H1 (cell line): ENCODE measurements around the gene CSNK1G3. TPM values are rescaled to one million over a fixed set of nuclear protein-coding genes. Genes with fewer than 3 reads are reported as not detected.

Source experiments
- ATF3 ChIP-seq: IDR thresholded peaks from 2 replicates; pipeline ENCODE4 v1.6.1; 2011; ENCODE audit warnings: low read depth, mild to moderate bottlenecking, low read length; ENCODE audit not compliant: insufficient read depth
- CHD1 ChIP-seq: IDR thresholded peaks from 2 replicates; pipeline ENCODE4 v1.6.1; 2012; ENCODE audit warnings: low read depth, low read length, improper control_type of control experiment
- CHD7 ChIP-seq: fragments of 300-600 bp; sonication (generic); IDR thresholded peaks from 2 replicates; pipeline ENCODE4 v1.7.1; 2012; ENCODE audit warnings: low read length, moderate library complexity, mild to moderate bottlenecking, inconsistent platforms; ENCODE audit not compliant: insufficient replicate concordance
- JUND ChIP-seq: IDR thresholded peaks from 2 replicates; pipeline ENCODE4 v1.6.1; 2011; ENCODE audit warnings: mild to moderate bottlenecking, improper control_type of control experiment, low read length
- KDM5A ChIP-seq: fragments of 200-600 bp; IDR thresholded peaks from 2 replicates; pipeline ENCODE4 v1.7.1; 2012; ENCODE audit warnings: mild to moderate bottlenecking, low read length, inconsistent platforms, mixed read lengths
- polyA plus RNA-seq, 7 experiments: library from polyadenylated mRNA; depleted of rRNA in 3 of 7; stranded (reverse) in 5 of 7; unstranded in 2 of 7; fragments of >200 nt in 5 of 7; fragments of 200-250 nt in 2 of 7; gene quantifications; 1 replicate in 5 of 7; 2 replicates in 1 of 7; 4 replicates in 1 of 7; pipeline versions ENCODE4 v1.2.1 to v1.2.3, GENCODE V29; 2011 to 2013; ENCODE audit warnings: missing spikeins in 2 of 7, mixed read lengths in 2 of 7
- total RNA-seq: library from RNA; stranded (reverse); fragmentation: NEBNext Ultra II Directional; extraction: Animal tissue kit (Norgen Biotek cat#: 25700); gene quantifications from 2 replicates; pipeline ENCODE4 v1.2.1, GENCODE V29; 2021

The CSNK1G3 gene
- total and polyA plus RNA-seq, 2 of the 8 experiments (the other 6 are each of a cell fraction or from before 2014, with no cell fraction given) = 10.6 to 58.9 TPM

DNA sequence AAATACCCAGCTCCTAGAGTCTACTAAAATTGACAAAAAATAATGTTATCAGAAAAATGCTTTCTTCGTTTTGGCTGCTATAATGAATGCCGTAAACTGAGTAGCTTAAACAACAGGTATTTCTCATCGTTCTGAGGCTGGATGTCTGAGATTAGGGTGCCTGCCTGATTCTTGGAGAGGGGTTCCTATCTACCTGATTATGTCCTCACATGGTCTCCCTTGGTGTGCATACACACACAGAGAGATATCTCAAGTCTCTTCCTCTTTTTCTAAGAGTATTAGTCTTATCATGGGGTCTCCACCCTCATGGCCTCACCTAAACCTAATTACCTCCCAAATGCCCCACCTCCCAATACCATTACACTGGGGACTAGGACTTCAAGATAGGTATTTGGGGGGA, 40.6 kb upstream of the CSNK1G3 start (continued):
- TF ChIP-seq KDM5A (no peak), CHD7 (no peak), JUND (no peak), ATF3 (no peak), CHD1 (no peak)
